HG03045 (cell line): ENCODE measurements around the gene EPB41L4A.
"Not testable (repeated sequence)": the region's sequence is repeated elsewhere in the genome, so short reads cannot be mapped to it uniquely, and the experiment has no call there.

Experiments used
- ATAC-seq: cut with Tn5 transposase; IDR thresholded peaks from one replicate; pipeline ENCODE4 v1.9.1; 2021; ENCODE audit warnings: mild to moderate bottlenecking, moderate library complexity; ENCODE audit not compliant: unreplicated experiment

Gene EPB41L4A

DNA sequence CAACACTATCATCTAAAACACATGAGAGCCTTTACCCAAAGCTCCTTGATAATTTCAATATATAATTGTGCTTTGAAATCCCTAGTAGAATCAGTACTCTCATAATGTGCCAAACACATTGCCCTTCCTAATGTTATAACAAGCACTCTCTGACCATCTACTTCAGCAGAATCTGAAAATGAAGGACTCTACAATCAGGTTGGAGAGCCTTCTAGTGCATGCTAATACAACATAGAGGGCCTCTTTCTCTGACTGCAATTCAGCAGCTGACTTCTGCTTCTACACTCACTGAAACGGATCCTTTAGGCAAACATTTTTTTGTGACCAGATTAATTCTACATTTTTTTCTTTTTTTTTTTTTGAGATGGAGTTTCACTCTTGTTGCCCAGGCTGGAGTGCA is 155.6 kb downstream of the EPB41L4A start:
- ATAC-seq, result no peak

DNA sequence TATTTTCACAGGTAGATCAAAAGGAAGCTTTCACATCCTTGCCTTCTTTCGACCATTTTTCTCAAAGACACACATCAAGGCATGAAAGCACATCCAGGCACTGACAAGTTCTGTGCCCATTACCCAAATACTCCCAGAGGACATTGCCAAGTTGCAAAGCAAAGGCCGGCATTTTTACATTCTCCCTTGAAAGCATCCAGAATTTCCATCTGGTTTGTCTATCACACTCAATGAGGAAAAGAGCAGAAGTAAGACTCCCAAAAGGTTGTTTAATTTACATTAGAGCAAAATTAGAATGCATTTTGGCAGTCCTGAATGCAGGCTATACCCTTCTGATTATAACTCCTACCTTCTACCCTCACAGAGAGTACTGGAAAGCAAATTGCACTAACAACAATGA is 160.5 kb downstream of the EPB41L4A start:
- no peak for ATAC-seq

DNA sequence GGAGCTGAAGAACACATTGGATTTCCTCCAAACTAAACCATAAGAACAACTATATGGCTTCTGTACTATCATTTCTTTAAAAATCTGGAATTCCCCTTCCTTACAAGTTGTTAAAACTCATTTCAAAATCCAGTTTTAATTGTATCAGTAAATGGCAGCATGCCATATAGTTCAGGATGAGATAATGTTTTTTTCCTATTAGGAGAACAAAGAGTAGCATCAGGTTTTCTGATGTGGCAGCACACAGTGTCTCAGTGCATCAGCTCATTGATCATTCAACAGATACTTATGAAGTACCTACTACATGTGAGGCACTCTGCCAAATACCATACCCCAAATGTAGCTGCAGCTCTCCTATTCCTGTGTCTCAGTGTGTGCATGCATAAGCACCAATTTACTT is 161.1 kb downstream of the EPB41L4A start:
- no peak for ATAC-seq

GRCh38 chr5:112257005-112257404 is 162.1 kb downstream of the EPB41L4A start:
- ATAC-seq, result no peak

- no peak for ATAC-seq
Observed at GRCh38 chr5:112254303-112254702, 164.8 kb downstream of the EPB41L4A start.

DNA sequence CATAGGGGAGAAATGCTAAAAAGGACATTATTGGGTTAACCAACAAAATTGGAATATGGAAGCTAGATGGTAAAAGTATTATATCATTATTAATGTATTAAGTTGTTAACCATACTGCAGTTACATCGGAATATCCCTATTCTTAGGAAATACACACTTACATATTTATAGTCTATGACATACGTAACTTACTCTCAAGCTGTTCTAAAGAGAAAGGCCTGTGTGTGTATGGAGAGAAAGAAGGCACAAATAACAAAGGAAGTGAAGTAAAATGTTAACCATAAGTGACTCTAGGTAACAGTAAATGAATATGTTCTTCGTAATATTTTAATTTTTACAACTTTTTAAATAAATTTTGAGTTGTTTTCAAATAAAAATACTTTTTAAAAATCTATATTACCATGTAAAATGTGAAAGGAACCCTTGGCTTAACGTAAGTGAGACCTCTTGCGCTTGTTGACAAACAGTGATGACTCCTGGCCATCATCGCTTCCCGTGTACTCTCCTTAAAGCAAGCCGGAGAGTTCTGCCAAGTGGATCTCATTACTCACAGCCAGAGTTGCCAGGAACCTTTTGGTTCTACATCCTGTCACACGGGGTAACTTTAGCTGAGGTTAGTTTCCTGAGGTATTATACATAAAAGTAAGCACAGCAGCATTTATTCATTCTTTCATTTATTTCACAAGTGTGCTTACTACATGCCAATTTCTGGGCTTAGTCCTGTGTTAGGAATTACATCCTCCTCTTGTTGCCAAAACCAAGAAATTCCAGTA is 165.4 kb downstream of the EPB41L4A start:
- ATAC-seq, result no peak

- ATAC-seq, result no peak
Observed at GRCh38 chr5:112250551-112250950, 168.5 kb downstream of the EPB41L4A start.

- ATAC-seq, result no peak
Observed at GRCh38 chr5:112248623-112249022, 170.5 kb downstream of the EPB41L4A start.

DNA sequence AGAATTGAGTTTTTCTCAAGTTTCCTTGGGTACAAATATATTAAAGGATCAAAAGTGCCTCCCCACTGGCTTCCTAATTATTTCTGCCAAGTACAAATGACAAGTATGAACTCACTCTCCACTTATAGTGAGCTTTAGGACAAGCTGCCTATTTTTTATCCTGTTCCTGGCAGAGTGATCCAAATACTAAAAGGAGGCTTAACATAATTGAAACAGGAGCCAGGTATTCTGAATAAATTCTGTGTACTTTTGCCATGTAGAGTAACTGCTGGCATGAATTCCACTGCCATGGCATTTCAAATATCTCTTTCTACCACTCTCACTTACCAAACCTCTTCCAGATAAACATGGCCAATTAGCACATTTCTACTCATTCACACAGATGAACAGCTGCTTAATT is 171.1 kb downstream of the EPB41L4A start:
- ATAC-seq, result no peak

- ATAC-seq, result no peak
Observed at GRCh38 chr5:112245656-112246055, 173.4 kb downstream of the EPB41L4A start.

DNA sequence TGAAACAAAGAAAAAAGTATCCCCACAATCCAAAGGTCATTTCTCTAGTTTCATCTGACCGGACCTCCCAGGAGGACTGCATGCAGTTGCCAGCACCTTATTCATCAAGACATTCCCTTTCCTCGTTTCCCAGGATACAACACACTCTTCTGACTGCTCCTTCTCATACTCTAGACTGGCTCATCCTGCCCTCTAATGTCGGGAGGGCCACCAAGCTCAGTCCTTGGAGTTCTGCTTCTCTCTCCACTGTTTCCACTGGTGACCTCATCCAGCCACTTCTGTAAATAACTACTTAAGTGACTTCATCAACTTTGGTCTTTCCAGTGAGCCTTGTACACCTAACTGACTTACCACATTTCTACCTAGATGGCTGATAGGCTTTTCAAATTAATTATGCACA is 179.1 kb downstream of the EPB41L4A start:
- no peak for ATAC-seq

DNA sequence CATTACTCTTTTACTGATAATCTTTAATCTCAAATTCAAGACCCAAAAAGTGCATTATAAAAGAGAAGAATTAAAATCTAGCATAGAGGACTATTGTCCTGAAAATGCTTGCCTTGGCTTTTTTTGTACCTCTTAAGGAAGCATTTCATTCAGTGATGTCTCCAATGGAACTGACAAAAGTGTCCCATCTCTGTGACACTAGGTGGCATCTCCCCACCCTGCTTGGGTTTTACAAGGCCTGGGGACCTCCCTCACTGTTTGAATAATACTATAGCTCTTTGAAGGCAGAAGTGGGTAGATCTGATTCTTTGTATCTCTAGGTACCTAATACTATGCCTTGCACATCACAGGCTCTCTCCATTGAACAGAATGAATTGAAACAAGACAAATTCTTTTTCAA is 180.6 kb downstream of the EPB41L4A start:
- ATAC-seq, result no peak

DNA sequence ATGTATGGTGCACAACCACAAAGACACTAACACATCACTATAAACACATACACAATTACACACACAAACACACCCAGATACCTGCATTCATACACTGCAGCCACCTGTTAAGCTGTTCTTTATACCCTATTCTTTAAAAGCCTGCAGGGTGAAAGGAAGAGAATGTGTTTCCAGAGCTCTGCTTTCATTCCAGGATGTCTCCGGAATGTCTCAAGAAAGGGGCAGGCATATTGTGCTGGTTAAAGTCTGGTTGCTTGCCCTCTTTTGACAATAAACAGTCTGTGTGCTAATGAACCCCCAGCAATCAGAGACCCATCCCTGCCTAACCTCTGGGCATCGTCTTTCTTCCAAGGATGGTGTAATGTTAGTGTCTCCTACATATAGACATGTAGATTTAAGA is 181.6 kb downstream of the EPB41L4A start:
- no peak for ATAC-seq

DNA sequence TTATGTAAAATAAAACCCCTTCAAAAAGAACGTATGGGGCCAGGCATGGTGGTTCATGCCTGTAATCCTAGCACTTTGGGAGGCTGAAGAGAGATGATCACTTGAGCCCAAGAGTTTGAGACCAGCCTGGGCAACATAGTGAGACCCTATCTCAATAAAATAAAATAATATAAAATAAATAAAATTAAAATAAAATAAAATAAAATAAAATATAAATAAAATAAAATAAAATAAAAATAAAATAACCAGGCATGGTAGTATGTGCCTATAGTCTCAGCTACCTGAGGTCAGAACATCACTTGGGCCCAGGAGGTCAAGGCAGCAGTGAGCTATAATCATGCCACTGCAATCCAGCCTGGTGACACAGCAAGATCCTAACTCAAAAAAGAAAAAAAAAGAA is 185.1 kb downstream of the EPB41L4A start:
- no peak for ATAC-seq

DNA sequence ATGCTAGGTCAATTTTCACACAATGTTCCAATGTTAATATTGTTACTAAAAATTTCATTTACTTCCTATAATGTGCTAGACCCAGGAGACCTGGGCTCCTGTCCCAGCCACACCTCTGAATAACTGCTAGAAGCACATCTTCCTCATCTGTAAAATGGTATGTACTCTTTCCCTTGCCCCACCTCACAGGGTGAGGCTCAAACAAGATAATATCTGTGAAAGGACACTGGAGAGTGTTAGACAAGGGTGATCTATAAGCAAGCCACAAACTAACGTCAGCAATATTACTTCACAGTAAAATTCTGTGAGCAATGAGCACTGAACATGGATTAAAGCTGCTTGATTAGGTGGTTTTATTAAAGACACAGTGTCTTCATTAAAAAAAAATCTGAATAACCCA is 186.4 kb downstream of the EPB41L4A start:
- ATAC-seq, result no peak

- ATAC-seq, result no peak
Observed at GRCh38 chr5:112230606-112231005, 188.5 kb downstream of the EPB41L4A start.

DNA sequence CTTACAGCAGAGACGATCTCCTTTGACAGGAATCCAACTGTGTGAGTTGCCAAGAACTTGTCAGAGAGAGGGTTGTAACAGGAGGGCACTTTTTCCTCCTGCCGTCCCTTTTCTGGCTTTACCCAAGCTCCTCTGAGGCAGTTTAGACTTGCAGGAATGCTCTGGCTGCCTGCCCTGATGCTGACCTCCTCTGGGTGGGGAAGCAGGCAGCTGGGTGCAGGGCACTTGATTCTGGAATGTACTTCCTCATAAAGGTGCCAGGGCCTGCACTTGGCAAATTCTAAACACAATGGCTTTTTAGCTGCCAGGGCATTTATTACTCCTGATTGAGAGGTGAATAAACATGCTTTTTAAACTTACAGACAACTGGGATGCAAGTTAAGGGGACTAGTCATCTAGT is 190.4 kb downstream of the EPB41L4A start:
- ATAC-seq, result no peak

GRCh38 chr5:112227911-112228631 is 191.0 kb downstream of the EPB41L4A start:
- no peak for ATAC-seq

- no peak for ATAC-seq
Observed at GRCh38 chr5:112226215-112226614, 192.9 kb downstream of the EPB41L4A start.

GRCh38 chr5:112222997-112223396 is 196.1 kb downstream of the EPB41L4A start:
- ATAC-seq, result not testable (repeated sequence)

DNA sequence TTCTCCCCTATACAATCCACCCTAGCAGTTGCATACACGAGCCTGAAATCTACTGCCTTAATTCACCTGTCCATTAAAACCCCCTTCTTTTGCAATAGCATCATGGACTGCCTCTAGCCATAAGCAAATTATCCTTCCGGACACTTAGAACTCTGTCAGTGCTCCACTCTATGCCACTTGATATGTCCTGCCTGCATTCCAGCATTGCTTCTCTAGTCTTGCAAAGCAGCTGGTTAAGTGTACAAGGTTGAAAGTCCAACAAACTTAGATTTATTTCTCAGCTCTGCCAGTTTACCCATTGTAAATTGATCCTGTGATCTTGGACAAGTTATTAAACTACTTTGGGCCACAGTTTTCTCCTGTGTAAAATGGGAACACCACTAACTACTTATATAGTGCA is 197.9 kb downstream of the EPB41L4A start:
- no peak for ATAC-seq

DNA sequence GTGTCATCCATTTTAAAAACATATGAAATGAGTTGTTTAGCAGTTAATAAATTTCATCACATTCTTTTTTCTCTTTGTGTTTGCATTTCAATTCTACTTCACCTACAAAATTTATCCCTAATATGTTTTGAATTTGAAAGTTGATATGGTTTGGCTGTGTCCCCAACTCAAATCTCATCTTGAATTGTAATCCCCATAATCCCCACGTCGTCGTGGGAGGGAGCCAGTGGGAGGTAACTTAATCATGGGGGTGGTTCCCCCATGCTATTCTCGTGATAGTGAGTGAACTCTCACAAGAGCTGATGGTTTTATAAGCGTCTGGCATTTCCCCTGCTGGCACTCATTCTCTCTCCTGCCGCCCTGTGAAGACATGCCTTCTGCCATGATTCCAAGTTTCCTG is 200.1 kb downstream of the EPB41L4A start:
- ATAC-seq, result no peak
